ENCODE measurements around the gene SGK1.

SGK1 gene

DNA sequence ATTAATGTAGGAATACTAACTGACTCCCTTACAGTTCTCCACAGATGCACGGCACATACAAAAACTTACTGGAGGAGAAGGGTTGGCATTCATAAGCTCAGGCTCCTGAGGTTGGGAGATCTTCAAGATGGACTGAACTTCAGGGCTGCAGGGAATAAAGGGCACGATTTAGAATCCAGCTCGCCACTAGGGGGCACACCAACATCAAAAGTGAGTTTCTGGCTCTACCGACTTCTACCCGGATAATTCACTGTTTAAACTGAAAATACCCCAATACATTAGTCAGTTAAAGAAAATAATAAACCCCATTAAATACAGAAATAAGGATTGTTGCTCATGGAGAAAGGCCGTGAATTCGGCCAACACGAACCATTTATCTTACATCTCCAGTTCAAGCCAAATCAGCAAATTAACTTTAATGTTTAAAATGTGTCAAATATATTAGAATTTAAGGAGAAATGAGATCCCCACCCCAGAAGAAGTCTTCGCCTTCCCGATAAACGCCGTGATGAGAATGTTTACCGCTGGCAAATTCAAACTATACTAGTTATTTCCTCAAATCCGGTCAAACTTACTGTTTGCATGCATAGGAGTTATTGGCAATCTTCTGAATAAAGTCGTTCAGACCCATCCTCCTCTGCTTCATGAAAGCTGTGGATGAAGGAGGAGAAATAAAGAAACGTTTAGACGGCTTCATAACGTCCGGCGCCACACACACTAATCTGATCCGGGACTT lies 143.8 kb downstream of the SGK1 start:
- ChIA-PET CTCF (interaction anchor here (0.6 to 1.6 kb wide), 19 partner anchors 9 to 821 kb away, joined by 3 to 35 read pairs (median 4); no protein-coding TSS in a partner anchor), POLR2A (interaction anchor here (0.5 to 1.1 kb wide), 3 partner anchors 270 to 698 kb away, joined by 3 to 4 read pairs (median 3); no protein-coding TSS in a partner anchor)
- peak; percentile 59 for DNase-seq (ENCODE audit: extremely low spot score)
- TF ChIP-seq, protein P1, sequence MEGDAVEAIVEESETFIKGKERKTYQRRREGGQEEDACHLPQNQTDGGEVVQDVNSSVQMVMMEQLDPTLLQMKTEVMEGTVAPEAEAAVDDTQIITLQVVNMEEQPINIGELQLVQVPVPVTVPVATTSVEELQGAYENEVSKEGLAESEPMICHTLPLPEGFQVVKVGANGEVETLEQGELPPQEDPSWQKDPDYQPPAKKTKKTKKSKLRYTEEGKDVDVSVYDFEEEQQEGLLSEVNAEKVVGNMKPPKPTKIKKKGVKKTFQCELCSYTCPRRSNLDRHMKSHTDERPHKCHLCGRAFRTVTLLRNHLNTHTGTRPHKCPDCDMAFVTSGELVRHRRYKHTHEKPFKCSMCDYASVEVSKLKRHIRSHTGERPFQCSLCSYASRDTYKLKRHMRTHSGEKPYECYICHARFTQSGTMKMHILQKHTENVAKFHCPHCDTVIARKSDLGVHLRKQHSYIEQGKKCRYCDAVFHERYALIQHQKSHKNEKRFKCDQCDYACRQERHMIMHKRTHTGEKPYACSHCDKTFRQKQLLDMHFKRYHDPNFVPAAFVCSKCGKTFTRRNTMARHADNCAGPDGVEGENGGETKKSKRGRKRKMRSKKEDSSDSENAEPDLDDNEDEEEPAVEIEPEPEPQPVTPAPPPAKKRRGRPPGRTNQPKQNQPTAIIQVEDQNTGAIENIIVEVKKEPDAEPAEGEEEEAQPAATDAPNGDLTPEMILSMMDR (IDR thresholded peaks at IDR 0.05; ENCODE audit: control extremely low read depth, extremely low read depth, low read depth, missing control alignments): peak; percentile 69

- POLR2A ChIA-PET: interaction anchor here (0.8 kb wide), 1 partner anchor 698 kb away, joined by 3 read pairs; no protein-coding TSS in a partner anchor
- TF ChIP-seq, protein P1 (IDR thresholded peaks at IDR 0.05; ENCODE audit: control extremely low read depth, extremely low read depth, low read depth, missing control alignments): no peak
- no peak for DNase-seq (ENCODE audit: extremely low spot score)
- CTCF ChIA-PET: interaction anchor here (0.6 to 1.6 kb wide), 19 partner anchors 8 to 822 kb away, joined by 3 to 35 read pairs (median 4); no protein-coding TSS in a partner anchor
Measured at GRCh38 chr6:134173366-134173725, 144.6 kb downstream of the SGK1 start.

DNA sequence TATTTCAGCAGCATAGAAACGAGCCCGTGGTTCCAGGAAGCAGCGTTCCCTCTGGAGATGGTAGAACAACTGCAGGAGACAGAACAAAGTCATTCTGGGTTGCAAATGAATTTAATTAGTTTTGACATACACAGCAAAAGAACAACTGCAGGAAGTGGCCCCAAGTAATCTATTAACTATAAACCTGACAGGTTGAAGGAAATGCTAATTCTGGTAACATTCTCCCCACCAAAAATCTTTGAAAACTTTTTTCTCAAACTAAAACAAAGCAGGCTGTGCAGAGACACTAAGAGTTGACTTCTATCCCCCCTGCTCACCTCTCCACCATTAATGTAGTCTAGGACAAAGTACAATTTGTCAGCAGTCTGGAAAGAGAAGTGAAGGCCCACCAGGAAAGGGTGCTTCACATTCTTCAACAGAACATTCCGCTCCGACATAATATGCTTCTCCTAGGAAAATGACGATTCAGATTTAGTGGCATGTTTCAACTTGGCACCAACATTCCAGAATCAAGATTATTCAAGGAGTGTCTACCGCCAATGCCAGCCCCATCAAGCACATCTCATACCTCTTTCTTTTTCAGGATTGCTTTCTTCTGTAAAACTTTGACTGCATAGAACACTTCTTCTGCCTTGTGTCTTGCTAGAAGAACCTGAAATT lies 145.1 kb downstream of the SGK1 start:
- ChIA-PET POLR2A (no interaction called here), CTCF (interaction anchor here (1.1 to 2.1 kb wide), 2 partner anchors 468 to 710 kb away, joined by 3 to 21 read pairs; no protein-coding TSS in a partner anchor)
- DNase-seq (ENCODE audit: extremely low spot score): no peak
- TF ChIP-seq, protein P1 (IDR thresholded peaks at IDR 0.05; ENCODE audit: control extremely low read depth, extremely low read depth, low read depth, missing control alignments): no peak

- CTCF ChIA-PET: interaction anchor here (1.1 to 2.1 kb wide), 4 partner anchors 469 to 769 kb away, joined by 3 to 21 read pairs (median 6); no protein-coding TSS in a partner anchor
- POLR2A ChIA-PET: no interaction called here
- TF ChIP-seq, protein P1 (IDR thresholded peaks at IDR 0.05; ENCODE audit: control extremely low read depth, extremely low read depth, low read depth, missing control alignments): no peak
Measured at GRCh38 chr6:134172020-134172705, 145.7 kb downstream of the SGK1 start.

GRCh38 chr6:134171517-134171916 lies 146.4 kb downstream of the SGK1 start:
- TF ChIP-seq, protein P1 (IDR thresholded peaks at IDR 0.05; ENCODE audit: control extremely low read depth, extremely low read depth, low read depth, missing control alignments): no peak
- ChIA-PET CTCF (interaction anchor here (0.9 to 2.1 kb wide), 6 partner anchors 15 to 769 kb away, joined by 3 to 21 read pairs (median 5); no protein-coding TSS in a partner anchor), POLR2A (no interaction called here)
- no peak for DNase-seq (ENCODE audit: extremely low spot score)

More at GRCh38 chr6:134172020-134172705, 145.7 kb downstream of the SGK1 start:
- no peak for DNase-seq (ENCODE audit: extremely low spot score)

- no peak for DNase-seq (ENCODE audit: extremely low spot score)
- POLR2A ChIA-PET: no interaction called here
- TF ChIP-seq, protein P1 (IDR thresholded peaks at IDR 0.05; ENCODE audit: control extremely low read depth, extremely low read depth, low read depth, missing control alignments): no peak
- CTCF ChIA-PET: interaction anchor here (0.9 to 2.1 kb wide), 5 partner anchors 15 to 770 kb away, joined by 3 to 21 read pairs (median 6); no protein-coding TSS in a partner anchor
Measured at GRCh38 chr6:134170844-134171243, 147.1 kb downstream of the SGK1 start.
